GM19463 (cell line): Measurements from ENCODE around the gene TERT.
"Not testable (repeated sequence)": the region's sequence is repeated elsewhere in the genome, so short reads cannot be mapped to it uniquely, and the experiment has no call there.

Source experiments
- ATAC-seq: cut with Tn5 transposase; IDR thresholded peaks from one replicate; pipeline ENCODE4 v1.9.1; 2021; ENCODE audit warnings: mild to moderate bottlenecking, moderate library complexity; ENCODE audit not compliant: unreplicated experiment

TERT gene

DNA sequence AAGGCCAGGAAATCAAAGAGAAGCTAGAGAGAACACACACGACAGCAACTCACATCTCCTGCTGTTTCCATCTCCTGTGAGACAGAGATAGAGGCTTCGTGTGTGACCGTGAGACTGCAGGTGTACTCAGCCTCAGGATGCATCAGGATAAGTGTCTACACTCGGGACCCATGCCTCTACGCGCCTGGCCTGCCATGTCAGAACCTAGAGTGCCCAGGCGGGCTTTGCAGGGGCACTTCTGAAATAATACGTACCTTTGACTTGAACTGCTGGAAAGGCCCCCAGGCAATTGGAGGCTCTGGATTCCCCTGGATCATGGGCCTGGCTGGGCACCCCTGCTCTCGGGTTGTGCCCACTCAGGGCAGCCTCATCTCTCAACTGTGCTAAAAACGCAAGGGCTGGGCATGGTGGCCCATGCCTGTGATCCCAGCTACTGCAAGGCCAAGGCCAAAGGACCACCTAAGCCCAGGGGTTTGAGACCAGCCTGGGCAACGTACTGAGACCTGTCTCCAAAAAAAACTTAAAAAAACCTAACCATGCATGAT is 37.1 kb upstream of the TERT start:
- ATAC-seq, result no peak

DNA sequence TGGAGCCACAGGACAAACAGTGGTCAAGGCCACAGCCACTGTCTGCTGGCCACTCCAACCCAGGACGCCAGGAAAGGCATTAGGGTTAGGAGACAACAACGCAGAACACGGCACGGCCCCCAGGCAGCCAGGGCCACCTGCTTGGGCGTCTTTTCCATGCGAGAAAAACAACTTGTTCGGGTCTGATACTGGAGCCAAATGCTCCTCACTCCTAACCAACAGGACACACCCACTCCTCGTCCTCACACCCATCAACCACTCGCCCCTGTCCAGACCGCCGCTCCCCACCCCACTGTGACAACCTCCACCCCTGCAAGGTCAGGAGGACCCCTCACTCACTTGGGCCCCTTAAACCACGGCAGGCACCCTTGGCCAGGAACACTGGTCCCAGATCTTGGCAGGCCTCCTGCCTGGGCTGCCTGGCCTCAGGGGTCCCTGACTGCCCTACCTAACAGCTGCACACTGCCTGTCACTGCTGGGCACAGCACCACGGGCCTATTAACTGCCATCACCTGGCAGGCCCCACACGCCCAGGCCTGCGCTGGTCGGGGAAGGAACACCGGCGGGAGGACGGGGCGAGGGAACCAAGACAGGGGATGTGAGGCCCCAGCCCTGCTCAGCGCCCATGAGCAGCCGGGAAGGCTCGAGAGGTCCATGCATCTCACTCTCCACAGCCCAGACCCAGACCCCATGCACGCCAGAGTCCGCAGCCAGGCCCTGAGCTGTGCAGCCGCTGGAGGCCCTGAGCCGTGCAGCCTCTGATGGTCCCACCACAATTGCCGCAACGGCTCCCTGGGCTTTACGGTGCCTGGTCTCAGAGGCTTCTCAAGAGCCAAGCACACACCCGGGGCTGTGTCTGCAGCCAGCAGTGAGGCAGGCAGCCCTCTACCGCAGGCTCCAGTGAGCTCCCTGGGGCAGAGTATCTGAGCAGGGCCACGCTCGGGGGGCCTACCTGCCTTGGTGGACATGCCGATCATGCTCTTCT is 36.3 kb upstream of the TERT start:
- no peak for ATAC-seq

DNA sequence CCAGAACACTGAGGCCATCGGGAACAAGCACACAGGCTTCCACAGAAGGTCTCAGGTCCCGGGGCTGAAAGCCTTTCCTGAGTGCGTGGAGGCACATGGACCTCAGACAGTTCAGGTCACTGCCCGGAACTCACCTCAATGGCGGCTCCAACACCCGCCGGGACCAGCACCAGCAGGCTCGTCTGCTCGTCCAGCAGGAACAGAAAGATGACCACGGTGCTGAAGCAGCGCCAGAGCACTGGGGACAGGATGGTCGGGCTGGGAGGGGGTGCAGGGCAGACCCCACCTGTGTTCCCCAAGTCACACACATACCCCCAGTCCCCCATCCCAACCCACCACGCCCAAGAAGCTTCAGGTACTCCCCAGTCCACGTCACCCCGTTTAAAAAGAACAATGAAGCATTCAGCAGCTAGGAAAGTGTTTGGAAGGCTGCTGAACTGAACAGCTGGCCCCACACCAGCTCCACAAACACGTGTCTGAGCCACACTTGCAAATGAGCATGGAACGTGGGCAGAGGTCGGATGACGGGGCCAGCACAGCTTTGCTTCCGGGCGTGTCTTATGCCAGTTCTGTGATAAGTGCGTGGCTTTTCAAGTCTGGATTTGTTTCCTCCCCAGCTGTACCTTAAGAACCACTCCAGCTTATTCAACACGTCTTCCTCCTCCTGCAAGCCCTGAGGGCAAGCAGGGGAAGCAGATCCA is 35.4 kb upstream of the TERT start:
- no peak for ATAC-seq

DNA sequence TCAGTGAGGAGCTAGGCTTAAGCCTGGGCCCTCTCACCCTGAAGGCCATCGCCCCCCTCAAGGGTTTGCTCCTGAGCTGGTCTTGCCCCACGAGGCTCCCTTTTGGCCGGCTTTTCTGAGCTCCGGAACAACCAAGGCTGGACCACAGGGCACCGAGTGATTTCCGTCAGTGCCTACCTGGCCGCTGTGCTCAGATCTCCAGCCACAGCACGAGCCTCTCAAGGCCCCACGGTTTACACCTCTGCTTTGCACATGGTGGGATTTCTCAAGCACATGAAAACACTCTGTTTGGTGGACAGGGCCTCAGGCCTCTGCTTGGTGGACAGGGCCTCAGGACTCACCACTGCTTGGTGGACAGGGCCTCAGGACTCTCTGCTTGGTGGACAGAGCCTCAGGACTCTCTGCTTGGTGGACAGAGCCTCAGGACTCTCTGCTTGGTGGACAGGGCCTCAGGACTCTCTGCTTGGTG is 34.3 kb upstream of the TERT start:
- no peak for ATAC-seq

DNA sequence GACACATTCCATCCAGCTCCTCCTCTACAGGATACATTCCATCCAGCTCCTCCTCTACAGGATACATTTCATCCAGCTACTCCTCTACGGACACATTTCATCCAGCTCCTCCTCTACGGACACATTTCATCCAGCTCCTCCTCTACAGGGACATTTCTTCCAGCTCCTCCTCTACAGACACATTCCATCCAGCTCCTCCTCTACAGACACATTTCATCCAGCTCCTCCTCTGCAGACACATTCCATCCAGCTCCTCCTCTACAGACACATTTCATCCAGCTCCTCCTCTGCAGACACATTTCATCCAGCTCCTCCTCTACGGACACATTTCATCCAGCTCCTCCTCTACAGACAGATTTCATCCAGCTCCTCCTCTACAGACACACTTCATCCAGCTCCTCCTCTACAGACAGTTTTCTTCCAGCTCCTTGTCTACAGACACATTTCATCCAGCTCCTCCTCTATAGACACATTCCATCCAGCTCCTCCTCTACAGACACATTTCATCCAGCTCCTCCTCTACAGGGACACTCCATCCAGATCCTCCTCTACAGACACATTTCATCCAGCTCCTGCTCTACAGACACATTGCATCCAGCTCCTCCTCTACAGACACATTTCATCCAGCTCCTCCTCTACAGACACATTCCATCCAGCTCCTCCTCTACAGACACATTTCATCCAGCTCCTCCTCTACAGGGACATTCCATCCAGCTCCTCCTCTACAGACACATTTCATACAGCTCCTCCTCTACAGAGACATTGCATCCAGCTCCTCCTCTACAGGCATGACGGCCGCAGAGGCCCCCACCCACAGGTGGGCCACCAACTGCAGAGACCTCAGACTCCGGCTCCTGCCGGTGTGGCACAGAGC is 33.6 kb upstream of the TERT start:
- ATAC-seq, result not testable (repeated sequence)

DNA sequence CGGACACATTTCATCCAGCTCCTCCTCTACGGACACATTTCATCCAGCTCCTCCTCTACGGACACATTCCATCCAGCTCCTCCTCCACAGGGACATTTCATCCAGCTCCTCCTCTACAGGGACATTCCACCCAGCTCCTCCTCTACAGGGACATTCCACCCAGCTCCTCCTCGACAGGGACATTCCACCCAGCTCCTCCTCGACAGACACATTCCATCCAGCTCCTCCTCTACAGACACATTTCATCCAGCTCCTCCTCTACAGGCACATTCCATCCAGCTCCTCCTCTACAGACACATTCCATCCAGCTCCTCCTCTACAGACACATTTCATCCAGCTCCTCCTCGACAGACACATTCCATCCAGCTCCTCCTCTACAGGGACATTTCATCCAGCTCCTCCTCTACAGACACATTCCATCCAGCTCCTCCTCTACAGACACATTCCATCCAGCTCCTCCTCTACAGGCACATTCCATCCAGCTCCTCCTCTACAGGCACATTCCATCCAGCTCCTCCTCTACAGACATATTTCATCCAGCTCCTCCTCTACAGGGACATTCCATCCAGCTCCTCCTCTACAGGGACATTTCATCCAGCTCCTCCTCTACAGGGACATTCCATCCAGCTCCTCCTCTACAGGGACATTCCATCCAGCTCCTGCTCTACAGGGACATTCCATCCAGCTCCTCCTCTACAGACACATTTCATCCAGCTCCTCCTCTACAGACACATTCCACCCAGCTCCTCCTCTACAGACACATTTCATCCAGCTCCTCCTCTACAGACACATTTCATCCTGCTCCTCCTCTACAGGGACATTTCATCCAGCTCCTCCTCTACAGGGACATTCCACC is 32.3 kb upstream of the TERT start:
- not testable (repeated sequence) for ATAC-seq

DNA sequence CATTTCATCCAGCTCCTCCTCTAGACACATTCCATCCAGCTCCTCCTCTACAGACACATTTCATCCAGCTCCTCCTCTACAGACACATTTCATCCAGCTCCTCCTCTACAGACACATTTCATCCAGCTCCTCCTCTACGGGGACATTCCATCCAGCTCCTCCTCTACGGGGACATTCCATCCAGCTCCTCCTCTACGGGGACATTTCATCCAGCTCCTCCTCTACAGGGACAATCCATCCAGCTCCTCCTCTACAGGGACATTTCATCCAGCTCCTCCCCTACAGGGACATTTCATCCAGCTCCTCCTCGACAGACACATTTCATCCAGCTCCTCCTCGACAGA is 31.6 kb upstream of the TERT start:
- not testable (repeated sequence) for ATAC-seq

GRCh38 chr5:1325870-1326531 is 31.1 kb upstream of the TERT start:
- no peak for ATAC-seq

GRCh38 chr5:1325191-1325741 is 30.4 kb upstream of the TERT start:
- no peak for ATAC-seq

- ATAC-seq, result no peak
Measured at GRCh38 chr5:1324719-1325190, 29.9 kb upstream of the TERT start.

- ATAC-seq, result no peak
Measured at GRCh38 chr5:1324301-1324700, 29.4 kb upstream of the TERT start.

DNA sequence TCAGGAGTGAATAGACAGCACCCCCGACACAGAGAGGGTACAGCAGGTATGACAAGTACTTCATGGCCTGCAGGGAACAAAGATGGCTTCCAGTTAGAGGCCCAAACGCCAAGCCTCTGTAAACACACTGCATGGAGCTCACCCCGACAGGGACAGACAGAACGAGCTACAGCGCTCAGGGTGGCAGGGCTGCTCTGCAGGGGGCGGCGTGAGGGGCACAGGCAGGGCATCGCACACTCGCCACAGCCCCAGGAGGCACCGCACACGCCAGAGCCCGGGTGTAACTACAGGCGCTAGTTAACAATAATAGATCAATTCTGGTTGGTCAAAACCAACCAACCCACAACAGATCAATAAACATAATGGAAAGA is 28.9 kb upstream of the TERT start:
- no peak for ATAC-seq

DNA sequence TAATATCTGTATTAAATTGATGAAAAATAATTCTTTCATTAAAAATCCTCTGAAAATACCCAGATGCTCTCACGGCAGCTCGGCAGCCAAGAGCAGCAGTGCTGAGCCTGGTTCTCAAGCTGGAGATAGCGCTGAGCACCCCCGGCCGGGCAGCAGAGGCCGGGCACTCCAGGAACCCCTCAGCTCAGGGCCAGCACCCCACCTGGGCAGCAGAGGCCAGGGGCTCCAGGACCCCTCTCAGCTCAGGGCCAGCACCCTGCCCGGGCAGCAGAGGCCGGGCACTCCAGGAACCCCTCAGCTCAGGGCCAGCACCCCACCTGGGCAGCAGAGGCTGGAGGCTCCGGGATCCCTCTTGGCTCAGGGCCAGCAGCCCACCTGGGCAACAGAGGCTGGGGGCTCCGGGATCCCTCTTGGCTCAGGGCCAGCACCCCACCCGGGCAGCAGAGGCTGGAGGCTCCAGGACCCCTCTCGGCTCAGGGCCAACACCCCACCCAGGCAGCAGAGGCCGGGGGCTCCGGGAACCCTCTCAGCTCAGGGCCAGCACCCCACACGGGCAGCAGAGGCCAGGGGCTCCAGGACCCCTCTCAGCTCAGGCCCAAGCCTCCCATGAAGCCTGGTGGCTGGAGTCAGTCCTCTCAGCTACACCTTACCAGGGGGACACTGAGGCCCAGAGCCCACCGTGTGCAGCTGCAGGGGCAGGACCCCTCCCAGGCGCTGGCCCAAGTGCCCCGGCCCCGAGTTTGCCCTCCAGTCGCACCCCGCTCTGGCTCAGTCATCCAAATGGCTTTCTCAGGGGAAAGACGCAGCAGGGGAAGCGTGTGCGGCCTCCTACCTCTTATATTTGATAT is 28.3 kb upstream of the TERT start:
- no peak for ATAC-seq

- no peak for ATAC-seq
Measured at GRCh38 chr5:1322036-1322900, 27.4 kb upstream of the TERT start.

DNA sequence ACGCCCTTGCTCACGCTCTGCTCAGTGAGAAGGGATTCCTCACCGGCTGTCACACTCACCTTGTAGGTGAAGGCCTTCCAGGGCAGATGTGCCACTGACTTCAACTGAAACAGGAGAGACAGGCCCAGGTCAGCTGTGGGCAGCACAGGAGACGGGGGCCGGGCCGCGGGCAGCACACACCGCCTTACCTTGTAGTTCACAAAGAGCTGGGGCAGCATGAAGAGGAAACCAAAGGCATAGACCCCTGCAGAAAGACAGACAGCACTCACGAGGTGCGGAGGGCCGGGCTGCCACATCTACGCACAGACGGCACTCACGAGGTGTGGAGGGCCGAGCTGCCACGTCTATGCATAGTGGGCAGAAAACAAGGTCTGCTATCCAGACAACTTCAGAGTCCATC is 26.7 kb upstream of the TERT start:
- no peak for ATAC-seq

DNA sequence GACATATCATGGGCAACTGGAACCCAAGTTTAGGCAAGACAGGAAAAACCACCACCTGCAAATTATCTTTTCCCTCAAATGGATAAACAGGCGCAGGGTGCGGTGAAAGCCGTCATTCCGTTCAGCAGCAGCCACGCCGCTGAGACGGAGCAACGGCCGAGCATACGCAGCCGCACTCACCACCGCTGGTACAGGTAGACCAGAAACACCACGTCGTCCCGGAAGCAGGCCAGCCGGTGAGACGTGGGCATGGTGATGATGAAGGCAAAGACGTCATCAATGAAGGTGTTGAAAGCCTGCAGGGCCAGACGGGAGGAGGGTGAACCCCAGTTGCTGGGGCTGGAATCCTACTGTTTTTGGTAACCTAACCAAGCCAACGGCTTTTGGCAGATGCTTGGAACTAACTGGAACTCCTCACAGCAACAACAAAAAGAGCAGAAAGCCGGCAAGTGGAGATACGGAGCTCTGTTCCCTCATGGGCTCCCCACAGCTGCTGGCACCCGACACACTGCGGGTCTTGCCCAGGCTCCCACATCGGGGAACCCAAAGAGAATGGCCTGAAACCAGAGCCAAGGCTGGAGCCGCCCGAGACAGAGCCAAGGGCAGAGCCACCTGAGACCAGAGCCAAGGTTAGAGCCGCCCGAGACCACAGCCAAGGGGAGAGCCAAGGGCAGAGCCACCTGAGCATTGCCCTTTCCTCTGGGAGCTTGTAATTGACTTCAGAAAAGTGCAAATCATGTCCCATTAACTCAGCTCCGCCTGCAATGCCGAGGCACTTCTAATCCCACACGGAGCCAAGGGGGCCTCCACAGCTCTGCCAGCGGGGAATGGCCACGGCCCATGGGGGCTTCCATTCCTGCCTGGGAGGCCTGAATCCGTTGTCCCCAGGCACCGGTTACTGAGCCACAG is 25.8 kb upstream of the TERT start:
- ATAC-seq, result no peak
